ENCODE results near the gene SH3GLB1. TPM values are rescaled to one million over a fixed set of nuclear protein-coding genes. Genes with fewer than 3 reads are reported as not detected.

Gene SH3GLB1
- total and polyA plus RNA-seq, 7 donors, result 47.3 to 91.8 (median 56.7) TPM

DNA sequence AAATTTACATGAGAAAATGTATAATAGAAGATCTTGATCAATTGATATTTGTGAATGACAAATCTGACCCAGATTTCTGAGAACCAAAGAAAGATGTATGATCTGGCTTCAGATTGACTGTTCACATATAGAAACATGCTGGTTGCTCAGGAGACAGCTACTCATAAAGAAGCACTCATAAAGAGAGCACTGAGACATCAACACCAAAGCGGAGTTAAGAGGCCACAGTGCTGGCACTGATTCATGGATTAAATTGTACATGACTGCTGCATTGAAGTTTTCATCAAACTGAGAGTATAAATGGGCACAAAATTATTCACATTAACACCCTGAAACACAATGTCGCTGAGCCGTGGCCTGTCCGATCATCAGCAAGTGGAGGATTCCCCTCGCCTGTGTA lies 46.2 kb downstream of the SH3GLB1 start:
- 92 to 94% methylated on average over 5 of the region's 5 CpGs for WGBS, 2 donors
- intact Hi-C loops (cut with DNase I), result no loop called here

DNA sequence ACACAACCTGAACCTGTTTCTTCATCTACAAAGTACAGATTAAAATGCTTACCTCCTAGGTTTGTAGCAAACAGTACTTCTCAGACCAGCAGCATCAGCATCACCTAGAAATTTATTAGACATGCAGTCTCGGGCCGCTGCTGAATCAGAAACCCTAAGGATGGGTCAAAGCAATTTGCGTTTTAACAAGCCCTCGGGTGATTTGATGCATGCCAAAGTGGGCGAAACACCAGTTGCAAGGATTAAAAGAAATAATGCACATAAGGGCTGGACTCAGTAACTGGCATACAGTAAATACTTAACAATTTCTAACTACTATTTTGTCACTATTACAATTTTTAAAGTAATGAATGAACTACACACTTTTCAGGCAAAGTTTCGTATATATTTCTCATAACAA lies 47.5 kb downstream of the SH3GLB1 start:
- H3K4me1 ChIP-seq, result peaks cover 0 to 11% (median 4%) of the 10 kb centered on the region in 4 donors
- intact Hi-C loops (cut with DNase I), result no loop called here
- no peak overlapping the region for H3K27ac ChIP-seq
- WGBS, 2 donors, result 71 to 87% methylated on average over 6 of the region's 6 CpGs
- no peaks in the 10 kb centered on the region for H3K27me3 ChIP-seq
- H3K36me3 ChIP-seq, result no peaks in the 10 kb centered on the region
- no peak overlapping the region for H3K4me3 ChIP-seq
- TF ChIP-seq CTCF (IDR thresholded peaks at IDR 0.05) (no peak), POLR2AphosphoS5 (IDR thresholded peaks at IDR 0.05) (no peak), POLR2A (IDR thresholded peaks at IDR 0.05) (no peak), EP300 (IDR thresholded peaks at IDR 0.05) (no peak)
- H3K9me3 ChIP-seq, result no peaks in the 10 kb centered on the region
- DNase-seq, result no peak

More for the DNA sequence above, 46.2 kb downstream of the SH3GLB1 start:
- Histone ChIP-seq H3K36me3 (peaks cover 0 to 9% (median 0%) of the 10 kb centered on the region in 4 donors), H3K27me3 (no peaks in the 10 kb centered on the region), H3K27ac (no peak overlapping the region), H3K4me1 (peaks cover 0 to 11% (median 4%) of the 10 kb centered on the region in 4 donors), H3K4me3 (no peak overlapping the region), H3K9me3 (no peaks in the 10 kb centered on the region)
- TF ChIP-seq POLR2AphosphoS5 (IDR thresholded peaks at IDR 0.05) (no peak), EP300 (IDR thresholded peaks at IDR 0.05) (no peak), CTCF (IDR thresholded peaks at IDR 0.05) (no peak), POLR2A (IDR thresholded peaks at IDR 0.05) (no peak)
- no peak for DNase-seq

DNA sequence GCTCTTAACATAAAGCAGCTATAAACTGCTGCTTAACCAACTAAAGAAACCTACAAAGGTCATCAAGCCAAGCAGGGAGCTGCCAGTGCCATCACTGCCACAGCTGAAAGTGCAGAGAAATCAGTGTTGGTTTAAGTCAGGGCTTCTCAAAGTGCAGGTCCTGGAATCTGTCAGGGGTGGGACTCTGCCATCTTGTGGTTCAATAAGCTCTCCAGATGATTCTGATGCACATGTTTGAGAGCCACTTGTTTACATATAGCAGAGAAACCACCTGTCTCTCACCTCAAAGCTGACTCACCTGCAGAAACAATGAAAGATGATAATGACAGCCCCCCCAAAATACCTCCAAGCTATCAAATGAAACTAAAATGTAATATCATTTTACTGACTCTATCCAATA lies 49.3 kb downstream of the SH3GLB1 start:
- peaks cover 0 to 13% (median 9%) of the 10 kb centered on the region in 4 donors for H3K4me1 ChIP-seq
- no peaks in the 10 kb centered on the region for H3K9me3 ChIP-seq
- H3K27ac ChIP-seq, result no peak overlapping the region
- intact Hi-C loops (cut with DNase I), result no loop called here
- no peaks in the 10 kb centered on the region for H3K36me3 ChIP-seq
- H3K27me3 ChIP-seq, result no peaks in the 10 kb centered on the region
- H3K4me3 ChIP-seq, result no peak overlapping the region
- DNase-seq, result no peak
- TF ChIP-seq POLR2A (IDR thresholded peaks at IDR 0.05) (no peak), EP300 (IDR thresholded peaks at IDR 0.05) (no peak), CTCF (IDR thresholded peaks at IDR 0.05) (no peak), POLR2AphosphoS5 (IDR thresholded peaks at IDR 0.05) (no peak)

GRCh38 chr1:86754265-86754974 lies 50.0 kb downstream of the SH3GLB1 start:
- TF ChIP-seq POLR2AphosphoS5 (IDR thresholded peaks at IDR 0.05) (no peak), EP300 (IDR thresholded peaks at IDR 0.05) (no peak), POLR2A (IDR thresholded peaks at IDR 0.05) (no peak), CTCF (IDR thresholded peaks at IDR 0.05) (no peak)
- intact Hi-C loops (cut with DNase I), result no loop called here
- no peaks in the 10 kb centered on the region for H3K36me3 ChIP-seq
- DNase-seq, result no peak
- no peak overlapping the region for H3K4me3 ChIP-seq
- H3K27me3 ChIP-seq, result no peaks in the 10 kb centered on the region
- H3K27ac ChIP-seq, result no peak overlapping the region
- peaks cover 0 to 13% (median 9%) of the 10 kb centered on the region in 4 donors for H3K4me1 ChIP-seq
- 74 to 77% methylated on average over 4 of the region's 4 CpGs for WGBS, 2 donors
- H3K9me3 ChIP-seq, result no peaks in the 10 kb centered on the region

- TF ChIP-seq POLR2A (IDR thresholded peaks at IDR 0.05), result no peak
- TF ChIP-seq POLR2AphosphoS5 (IDR thresholded peaks at IDR 0.05), result no peak
- TF ChIP-seq CTCF (IDR thresholded peaks at IDR 0.05), result no peak
- TF ChIP-seq EP300 (IDR thresholded peaks at IDR 0.05), result no peak
- H3K36me3 ChIP-seq, result no peaks in the 10 kb centered on the region
- no peaks in the 10 kb centered on the region for H3K9me3 ChIP-seq
- DNase-seq, result no peak
- no peak overlapping the region for H3K4me3 ChIP-seq
- peaks cover 0 to 13% (median 9%) of the 10 kb centered on the region in 4 donors for H3K4me1 ChIP-seq
- H3K27me3 ChIP-seq, result no peaks in the 10 kb centered on the region
- intact Hi-C loops (cut with DNase I), result no loop called here
- H3K27ac ChIP-seq, result no peak overlapping the region
Observed at GRCh38 chr1:86756062-86756406, 51.7 kb downstream of the SH3GLB1 start.
